GM18858 (cell line): ENCODE results near the gene SOCS4.

Source experiments
- ATAC-seq: cut with Tn5 transposase; IDR thresholded peaks from one replicate; pipeline ENCODE4 v1.9.1; 2021; ENCODE audit not compliant: unreplicated experiment

SOCS4 gene

GRCh38 chr14:55085060-55085660, 58.1 kb downstream of the SOCS4 start:
- ATAC-seq = no peak

- no peak for ATAC-seq
Measured at GRCh38 chr14:55086938-55087337, 59.9 kb downstream of the SOCS4 start.

- no peak for ATAC-seq
Measured at GRCh38 chr14:55088356-55088755, 61.3 kb downstream of the SOCS4 start.

- ATAC-seq = no peak
Measured at GRCh38 chr14:55092341-55092740, 65.3 kb downstream of the SOCS4 start.

- no peak for ATAC-seq
Measured at GRCh38 chr14:55094292-55095157, 67.5 kb downstream of the SOCS4 start.

- ATAC-seq = peak; percentile 65
Measured at GRCh38 chr14:55097881-55098560, 71.0 kb downstream of the SOCS4 start.

- ATAC-seq = no peak
Measured at GRCh38 chr14:55098561-55098898, 71.5 kb downstream of the SOCS4 start.
